RWPE2 (cell line): ENCODE measurements around the gene PRDM16.

Experiments
- ATAC-seq: fragments of 200-7000 bp; cut with Tn5 transposase; 3 replicates; pipeline ENCODE4 v1.9.1; 2021; ENCODE audit warnings: low read depth
- DNase-seq: peaks from one replicate; pipeline ENCODE4 v3.0.0-alpha.2; 2020; ENCODE audit warnings: low spot score
- H3K27ac ChIP-seq: fragments of 450-650 bp; 2 replicates; pipeline ENCODE4 v1.5.1; 2017; ENCODE audit warnings: mild to moderate bottlenecking; ENCODE audit not compliant: poor library complexity, severe bottlenecking
- H3K27me3 ChIP-seq: fragments of 250-450 bp; sonication (Bioruptor Pico); 2 replicates; pipeline ENCODE4 v1.5.1; 2021; ENCODE audit warnings: mild to moderate bottlenecking, moderate library complexity; ENCODE audit not compliant: insufficient read depth, poor library complexity, severe bottlenecking
- H3K36me3 ChIP-seq: fragments of 250-450 bp; sonication (Bioruptor Pico); 2 replicates; pipeline ENCODE4 v1.5.1; 2020; ENCODE audit warnings: low read depth, mild to moderate bottlenecking, moderate library complexity
- H3K4me1 ChIP-seq: fragments of 250-450 bp; sonication (Bioruptor Pico); 2 replicates; pipeline ENCODE4 v1.5.1; 2021; ENCODE audit warnings: mild to moderate bottlenecking, moderate library complexity; ENCODE audit not compliant: insufficient read depth, poor library complexity, severe bottlenecking
- H3K4me3 ChIP-seq: fragments of 250-450 bp; sonication (Bioruptor Pico); 2 replicates; pipeline ENCODE4 v1.5.1; 2021; ENCODE audit warnings: mild to moderate bottlenecking, moderate library complexity; ENCODE audit not compliant: severe bottlenecking
- H3K9me3 ChIP-seq: fragments of 250-450 bp; sonication (Bioruptor Pico); 2 replicates; pipeline ENCODE4 v1.5.1; 2021; ENCODE audit warnings: mild to moderate bottlenecking, moderate library complexity; ENCODE audit not compliant: severe bottlenecking
- TF ChIP-seq, protein P1 (sequence below): fragments of 450-650 bp; IDR thresholded peaks from one replicate; pipeline ENCODE4 v1.5.1; 2017; ENCODE audit warnings: mild to moderate bottlenecking, moderate library complexity; ENCODE audit not compliant: poor library complexity, severe bottlenecking

Gene PRDM16

DNA sequence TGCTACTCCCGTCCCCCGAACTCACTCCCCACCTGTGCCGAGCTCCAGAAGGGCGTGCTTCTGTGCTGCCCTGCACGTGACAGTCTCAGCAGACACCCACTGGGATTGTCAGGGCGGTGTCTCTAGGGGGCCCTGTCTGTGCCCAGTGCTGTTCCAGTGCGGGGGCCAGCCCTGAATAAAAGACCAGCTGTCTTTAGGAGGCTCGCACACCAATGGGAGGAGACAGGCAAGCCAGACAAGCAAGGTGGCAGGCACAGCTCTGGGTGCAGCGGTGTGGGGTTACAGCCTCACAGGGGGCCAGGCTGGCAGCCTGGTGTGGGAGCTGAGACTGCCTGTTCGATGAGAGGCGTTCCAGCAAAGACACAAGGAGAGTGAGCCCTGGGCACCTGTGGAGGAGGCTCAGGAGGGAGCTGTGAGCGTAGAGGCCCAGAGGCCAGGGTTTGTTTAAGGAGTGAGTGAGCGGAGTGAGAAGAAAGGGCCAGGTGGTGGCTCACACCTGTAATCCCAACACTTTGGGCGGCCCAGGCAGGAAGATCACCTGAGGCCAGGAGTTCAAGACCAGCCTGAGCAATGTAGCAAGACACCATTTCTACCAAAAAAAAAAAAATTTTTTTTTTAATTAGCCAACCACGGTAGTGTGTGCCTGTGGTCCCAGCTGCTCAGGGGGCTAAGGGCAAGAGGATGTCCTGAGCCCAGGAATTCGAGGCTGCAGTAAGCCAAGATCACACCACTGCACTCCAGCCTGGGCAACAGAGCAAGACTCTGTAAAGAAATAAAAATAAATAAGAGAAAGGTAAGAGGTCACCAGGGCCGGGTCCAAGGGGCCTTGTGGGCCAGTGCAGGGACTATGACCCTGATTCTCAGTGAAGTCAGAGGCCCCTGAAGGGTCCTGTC, 337.2 kb downstream of the PRDM16 start:
- ATAC-seq, result no peak
- Histone ChIP-seq H3K4me3 (no peak overlapping the region), H3K27me3 (no peaks in the 10 kb centered on the region), H3K36me3 (no peaks in the 10 kb centered on the region), H3K4me1 (no peaks in the 10 kb centered on the region), H3K27ac (no peak overlapping the region), H3K9me3 (no peaks in the 10 kb centered on the region)
- DNase-seq, result no peak
- TF ChIP-seq, protein P1, sequence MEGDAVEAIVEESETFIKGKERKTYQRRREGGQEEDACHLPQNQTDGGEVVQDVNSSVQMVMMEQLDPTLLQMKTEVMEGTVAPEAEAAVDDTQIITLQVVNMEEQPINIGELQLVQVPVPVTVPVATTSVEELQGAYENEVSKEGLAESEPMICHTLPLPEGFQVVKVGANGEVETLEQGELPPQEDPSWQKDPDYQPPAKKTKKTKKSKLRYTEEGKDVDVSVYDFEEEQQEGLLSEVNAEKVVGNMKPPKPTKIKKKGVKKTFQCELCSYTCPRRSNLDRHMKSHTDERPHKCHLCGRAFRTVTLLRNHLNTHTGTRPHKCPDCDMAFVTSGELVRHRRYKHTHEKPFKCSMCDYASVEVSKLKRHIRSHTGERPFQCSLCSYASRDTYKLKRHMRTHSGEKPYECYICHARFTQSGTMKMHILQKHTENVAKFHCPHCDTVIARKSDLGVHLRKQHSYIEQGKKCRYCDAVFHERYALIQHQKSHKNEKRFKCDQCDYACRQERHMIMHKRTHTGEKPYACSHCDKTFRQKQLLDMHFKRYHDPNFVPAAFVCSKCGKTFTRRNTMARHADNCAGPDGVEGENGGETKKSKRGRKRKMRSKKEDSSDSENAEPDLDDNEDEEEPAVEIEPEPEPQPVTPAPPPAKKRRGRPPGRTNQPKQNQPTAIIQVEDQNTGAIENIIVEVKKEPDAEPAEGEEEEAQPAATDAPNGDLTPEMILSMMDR, result no peak

DNA sequence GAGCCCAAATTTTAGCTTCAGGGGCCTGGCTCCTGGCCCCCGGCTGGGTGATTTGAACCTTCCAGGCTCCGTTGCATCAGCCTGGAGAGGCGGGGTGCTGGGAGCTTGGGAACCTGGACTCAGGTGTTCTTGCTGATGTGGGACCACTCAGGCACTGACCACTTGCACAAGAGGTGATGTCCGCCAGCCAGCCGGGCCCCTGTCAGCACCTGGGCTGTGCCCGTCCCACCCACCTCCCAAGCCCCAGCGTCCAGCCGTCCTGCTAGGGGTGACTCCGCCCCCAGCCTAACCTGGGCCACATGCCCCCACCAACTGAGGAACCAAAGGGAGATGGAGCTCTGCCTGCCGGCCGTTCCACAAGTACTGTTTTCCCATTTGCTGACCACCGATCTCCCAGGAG, 338.0 kb downstream of the PRDM16 start:
- Histone ChIP-seq H3K27me3 (no peaks in the 10 kb centered on the region), H3K27ac (no peak overlapping the region), H3K9me3 (no peaks in the 10 kb centered on the region), H3K4me3 (no peak overlapping the region), H3K36me3 (no peaks in the 10 kb centered on the region), H3K4me1 (no peaks in the 10 kb centered on the region)
- DNase-seq, result no peak
- TF ChIP-seq, protein P1, result no peak
- ATAC-seq, result no peak

DNA sequence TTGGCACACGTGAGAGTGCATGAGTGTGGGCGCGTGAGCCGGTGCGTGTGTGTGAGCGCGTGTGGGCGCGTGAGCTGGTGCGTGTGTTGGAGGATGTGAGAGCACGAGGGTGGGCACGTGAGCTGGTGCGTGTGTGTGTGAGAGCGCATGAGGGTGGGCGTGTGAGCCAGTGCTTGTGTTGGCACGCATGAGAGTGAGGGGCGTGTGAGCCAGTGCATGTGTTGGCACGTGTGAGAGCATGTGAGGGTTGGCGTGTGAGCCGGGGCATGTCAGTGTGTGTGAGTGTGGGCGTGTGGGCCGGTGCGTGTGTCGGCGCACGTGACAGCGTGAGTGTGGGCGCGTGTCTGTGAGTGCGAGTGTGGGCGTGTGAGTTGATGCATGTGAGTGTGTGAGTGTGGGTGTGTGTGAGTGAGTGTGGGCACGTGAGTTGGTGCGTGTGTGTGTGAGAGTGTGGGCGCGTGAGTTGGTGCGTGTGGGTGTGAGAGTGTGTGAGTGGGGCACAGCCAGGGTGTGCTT, 339.8 kb downstream of the PRDM16 start:
- ATAC-seq (no peak), DNase-seq (no peak)
- no peak overlapping the region for H3K27ac ChIP-seq
- TF ChIP-seq, protein P1, result no peak
- H3K4me1 ChIP-seq, result no peaks in the 10 kb centered on the region
- H3K36me3 ChIP-seq, result no peaks in the 10 kb centered on the region
- H3K27me3 ChIP-seq, result no peaks in the 10 kb centered on the region
- no peak overlapping the region for H3K4me3 ChIP-seq
- no peaks in the 10 kb centered on the region for H3K9me3 ChIP-seq

DNA sequence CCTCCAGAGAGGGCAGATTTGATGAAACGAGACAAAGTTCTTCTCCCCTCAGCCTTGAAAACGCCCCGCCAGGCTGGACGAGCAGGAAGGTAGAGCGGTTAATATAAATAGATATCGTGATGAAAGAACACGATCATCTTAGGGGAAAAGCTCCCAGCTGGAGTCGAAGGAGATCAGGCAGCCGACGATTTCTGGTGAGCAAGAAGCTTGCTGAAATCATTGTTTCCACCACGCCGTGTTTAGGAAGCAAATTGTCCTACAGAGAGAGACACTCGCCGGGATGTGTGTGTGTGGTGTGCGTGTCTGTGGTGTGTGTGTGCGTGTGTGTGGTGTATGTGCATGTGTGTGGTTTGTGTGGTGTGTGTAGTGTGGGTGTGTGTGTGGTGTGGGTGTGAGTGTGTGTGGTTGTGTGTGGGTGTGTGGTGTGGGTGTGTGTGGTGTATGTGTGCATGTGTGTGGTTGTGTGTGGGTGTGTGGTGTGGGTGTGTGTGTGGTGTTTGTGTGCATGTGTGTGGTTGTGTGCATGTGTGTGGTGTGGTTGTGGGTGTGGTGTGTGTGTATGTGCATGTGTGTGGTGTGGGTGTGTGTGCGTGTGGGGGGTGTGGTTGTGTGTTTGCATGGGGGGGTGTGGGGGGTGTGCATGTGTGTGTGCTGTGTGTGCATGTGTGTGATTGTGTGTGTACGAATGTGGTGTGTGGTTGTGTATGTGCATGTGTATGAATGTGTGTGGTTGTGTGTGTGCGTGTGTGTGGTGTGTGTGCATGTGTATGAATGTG, 340.6 kb downstream of the PRDM16 start:
- DNase-seq (no peak), ATAC-seq (no peak)
- no peaks in the 10 kb centered on the region for H3K4me1 ChIP-seq
- no peaks in the 10 kb centered on the region for H3K36me3 ChIP-seq
- H3K4me3 ChIP-seq, result no peak overlapping the region
- H3K27me3 ChIP-seq, result no peaks in the 10 kb centered on the region
- TF ChIP-seq, protein P1, result no peak
- no peaks in the 10 kb centered on the region for H3K9me3 ChIP-seq
- no peak overlapping the region for H3K27ac ChIP-seq
